Testis (tissue), 2 donors: ENCODE results near the gene DNAJC15.

ENCODE experiments used
- POLR2A ChIP-seq: fragments of 450-650 bp; IDR thresholded peaks from one replicate; pipeline ENCODE4 v1.6.1; 2017; ENCODE audit warnings: antibody characterized with exemption, mild to moderate bottlenecking, moderate library complexity
- TF ChIP-seq, protein P1 (sequence below), 3 experiments: fragments of 450-650 bp in 2 of 3; fragments of 200-600 bp in 1 of 3; sonication (generic) in 1 of 3; IDR thresholded peaks; one replicate each; pipeline ENCODE4 v1.5.1; 2016 to 2019; ENCODE audit warnings: antibody characterized with exemption in 3 of 3, mild to moderate bottlenecking in 2 of 3, moderate library complexity in 1 of 3

DNA sequence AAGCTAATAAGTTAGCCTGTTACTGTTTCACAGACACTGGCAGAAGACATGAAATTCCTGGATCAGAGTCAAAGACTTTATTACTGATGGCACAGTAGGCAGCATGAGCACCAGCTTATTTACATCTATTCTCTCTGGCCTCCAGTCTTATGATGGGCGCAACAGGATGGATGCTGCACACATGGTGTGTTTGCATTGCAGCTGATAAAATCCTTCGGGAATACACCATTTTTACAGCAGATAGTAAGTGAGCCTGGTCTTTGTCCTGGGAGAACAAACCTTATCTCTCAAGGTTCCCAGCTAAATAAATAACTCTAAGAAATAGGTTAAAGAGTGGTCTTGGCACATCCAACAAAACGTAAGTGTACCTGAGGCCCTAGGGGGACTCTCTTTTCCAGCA is 47.3 kb upstream of the DNAJC15 start:
- TF ChIP-seq, protein P1, sequence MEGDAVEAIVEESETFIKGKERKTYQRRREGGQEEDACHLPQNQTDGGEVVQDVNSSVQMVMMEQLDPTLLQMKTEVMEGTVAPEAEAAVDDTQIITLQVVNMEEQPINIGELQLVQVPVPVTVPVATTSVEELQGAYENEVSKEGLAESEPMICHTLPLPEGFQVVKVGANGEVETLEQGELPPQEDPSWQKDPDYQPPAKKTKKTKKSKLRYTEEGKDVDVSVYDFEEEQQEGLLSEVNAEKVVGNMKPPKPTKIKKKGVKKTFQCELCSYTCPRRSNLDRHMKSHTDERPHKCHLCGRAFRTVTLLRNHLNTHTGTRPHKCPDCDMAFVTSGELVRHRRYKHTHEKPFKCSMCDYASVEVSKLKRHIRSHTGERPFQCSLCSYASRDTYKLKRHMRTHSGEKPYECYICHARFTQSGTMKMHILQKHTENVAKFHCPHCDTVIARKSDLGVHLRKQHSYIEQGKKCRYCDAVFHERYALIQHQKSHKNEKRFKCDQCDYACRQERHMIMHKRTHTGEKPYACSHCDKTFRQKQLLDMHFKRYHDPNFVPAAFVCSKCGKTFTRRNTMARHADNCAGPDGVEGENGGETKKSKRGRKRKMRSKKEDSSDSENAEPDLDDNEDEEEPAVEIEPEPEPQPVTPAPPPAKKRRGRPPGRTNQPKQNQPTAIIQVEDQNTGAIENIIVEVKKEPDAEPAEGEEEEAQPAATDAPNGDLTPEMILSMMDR (IDR thresholded peaks at IDR 0.05): no peak
- no peak for TF ChIP-seq POLR2A
